OCI-LY7 (cell line): ENCODE data around the gene TPRN. TPM values are rescaled to one million over a fixed set of nuclear protein-coding genes. Genes with fewer than 3 reads are reported as not detected.

Source experiments
- BruUV-seq: library from RNA; stranded (reverse); fragments of 400-500 nt; replicated peaks from 2 replicates; lab custom pipeline; 2021; lab: Mats Ljungman, UMichigan
- CTCF ChIA-PET: fragments of 300-600 bp; sonication (Branson Sonifier 250); formaldehyde crosslinking; loops from one replicate; lab custom pipeline; 2022; ENCODE audit warnings: antibody characterized with exemption; ENCODE audit not compliant: unreplicated experiment; lab: Charles Lee
- POLR2A ChIA-PET: fragments of 300-600 bp; sonication (Branson Sonifier 250); formaldehyde crosslinking; loops from one replicate; lab custom pipeline; 2022; ENCODE audit warnings: antibody characterized with exemption; lab: Charles Lee
- DNase-seq: peaks from one replicate; pipeline ENCODE4 v3.0.0-alpha.2; 2015; ENCODE audit warnings: low spot score
- H2AFZ ChIP-seq: fragments of 200-600 bp; sonication (generic), shearing (Covaris generic); 2 replicates; pipeline ENCODE4 v1.6.1; 2014; ENCODE audit warnings: mild to moderate bottlenecking, antibody characterized with exemption, low read length, moderate library complexity
- H3K27ac ChIP-seq: fragments of 200-600 bp; sonication (generic); 2 replicates; pipeline ENCODE4 v1.5.1; 2014; ENCODE audit warnings: mixed run types, low read depth, mild to moderate bottlenecking, moderate library complexity, low read length, inconsistent platforms; ENCODE audit not compliant: poor library complexity, severe bottlenecking
- H3K36me3 ChIP-seq: fragments of 200-600 bp; sonication (generic); 2 replicates; pipeline ENCODE4 v1.6.1; 2014; ENCODE audit warnings: mild to moderate bottlenecking, antibody characterized with exemption, low read length, moderate library complexity, mixed read lengths; ENCODE audit not compliant: insufficient read depth
- H3K4me1 ChIP-seq: fragments of 200-600 bp; sonication (generic); 2 replicates; pipeline ENCODE4 v1.5.1; 2014; ENCODE audit warnings: mild to moderate bottlenecking, low read length; ENCODE audit not compliant: insufficient read depth, poor library complexity, severe bottlenecking
- H3K4me2 ChIP-seq: fragments of 200-600 bp; sonication (generic); 2 replicates; pipeline ENCODE4 v1.6.1; 2014; ENCODE audit warnings: mild to moderate bottlenecking, low read length
- H3K4me3 ChIP-seq: fragments of 200-600 bp; sonication (generic); 2 replicates; pipeline ENCODE4 v1.5.1; 2014; ENCODE audit warnings: mild to moderate bottlenecking, low read depth, low read length; ENCODE audit not compliant: poor library complexity, severe bottlenecking
- H3K79me2 ChIP-seq: fragments of 200-600 bp; sonication (generic); 2 replicates; pipeline ENCODE4 v1.6.1; 2016; ENCODE audit warnings: low read depth, mild to moderate bottlenecking, low read length, moderate library complexity, mixed read lengths; ENCODE audit not compliant: insufficient read depth
- H3K9me2 ChIP-seq: fragments of 200-600 bp; sonication (generic); 2 replicates; pipeline ENCODE4 v1.6.1; 2016; ENCODE audit warnings: mild to moderate bottlenecking, low read length, mixed read lengths; ENCODE audit not compliant: insufficient read depth
- H3K9me3 ChIP-seq: fragments of 200-600 bp; sonication (generic); 2 replicates; pipeline ENCODE4 v1.6.1; 2014; ENCODE audit warnings: mild to moderate bottlenecking, mixed run types, low read length, mixed read lengths
- H4K20me1 ChIP-seq: fragments of 200-600 bp; sonication (generic); 2 replicates; pipeline ENCODE4 v1.6.1; 2014; ENCODE audit warnings: mild to moderate bottlenecking, antibody characterized with exemption, low read length, moderate library complexity, mixed read lengths; ENCODE audit not compliant: insufficient read depth
- EZH2phosphoT487 ChIP-seq: fragments of 200-600 bp; sonication (generic); IDR thresholded peaks from 2 replicates; pipeline ENCODE4 v1.6.1; 2018; ENCODE audit warnings: low read depth, borderline replicate concordance, mild to moderate bottlenecking, mixed run types, antibody characterized with exemption, low read length, moderate library complexity, mixed read lengths
- intact Hi-C: fragments of 100-400 bp; cut with micrococcal nuclease; formaldehyde crosslinking; loops from one replicate; pipeline ENCODE4 v1.10.0; 2022; ENCODE audit not compliant: unreplicated experiment
- total RNA-seq, 2 experiments: library from RNA; depleted of rRNA in 1 of 2; stranded (reverse); fragments of >200 nt in 1 of 2; shearing (Covaris generic) in 1 of 2; gene quantifications; 2 replicates each; pipeline ENCODE4 v1.2.3, GENCODE V29; 2014 to 2022
- TF ChIP-seq, protein P1 (sequence below): fragments of 200-600 bp; sonication (generic); conservative IDR thresholded peaks from 2 replicates; pipeline ENCODE4 v1.5.1; 2014; ENCODE audit warnings: mild to moderate bottlenecking, antibody characterized with exemption, low read length, moderate library complexity, mixed read lengths

Gene TPRN
- total RNA-seq, 2 experiments from 2014 or later = 9.0 to 15.9 TPM

GRCh38 chr9:137193771-137194170, 6.8 kb downstream of the TPRN start:
- DNase-seq = no peak
- TF ChIP-seq, protein P1, sequence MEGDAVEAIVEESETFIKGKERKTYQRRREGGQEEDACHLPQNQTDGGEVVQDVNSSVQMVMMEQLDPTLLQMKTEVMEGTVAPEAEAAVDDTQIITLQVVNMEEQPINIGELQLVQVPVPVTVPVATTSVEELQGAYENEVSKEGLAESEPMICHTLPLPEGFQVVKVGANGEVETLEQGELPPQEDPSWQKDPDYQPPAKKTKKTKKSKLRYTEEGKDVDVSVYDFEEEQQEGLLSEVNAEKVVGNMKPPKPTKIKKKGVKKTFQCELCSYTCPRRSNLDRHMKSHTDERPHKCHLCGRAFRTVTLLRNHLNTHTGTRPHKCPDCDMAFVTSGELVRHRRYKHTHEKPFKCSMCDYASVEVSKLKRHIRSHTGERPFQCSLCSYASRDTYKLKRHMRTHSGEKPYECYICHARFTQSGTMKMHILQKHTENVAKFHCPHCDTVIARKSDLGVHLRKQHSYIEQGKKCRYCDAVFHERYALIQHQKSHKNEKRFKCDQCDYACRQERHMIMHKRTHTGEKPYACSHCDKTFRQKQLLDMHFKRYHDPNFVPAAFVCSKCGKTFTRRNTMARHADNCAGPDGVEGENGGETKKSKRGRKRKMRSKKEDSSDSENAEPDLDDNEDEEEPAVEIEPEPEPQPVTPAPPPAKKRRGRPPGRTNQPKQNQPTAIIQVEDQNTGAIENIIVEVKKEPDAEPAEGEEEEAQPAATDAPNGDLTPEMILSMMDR = no peak
- TF ChIP-seq EZH2phosphoT487 = no peak
- Histone ChIP-seq H3K9me3 (no peaks in the 10 kb centered on the region), H3K9me2 (no peaks in the 10 kb centered on the region), H3K27ac (no peak overlapping the region), H2AFZ (no peak overlapping the region), H3K79me2 (peaks cover 12% of the 10 kb centered on the region; the same call in 1 of the 2 replicates), H3K4me3 (no peak overlapping the region), H3K4me1 (peaks cover 12% of the 10 kb centered on the region), H3K36me3 (peaks cover 20% of the 10 kb centered on the region; the same call in 1 of the 2 replicates), H3K4me2 (no peak overlapping the region), H4K20me1 (no peaks in the 10 kb centered on the region)
- no TSS peak for BruUV-seq
- ChIA-PET CTCF (no interaction called here), POLR2A (no interaction called here)
- intact Hi-C loops = no loop called here

- TF ChIP-seq EZH2phosphoT487 = no peak
- TF ChIP-seq, protein P1 = no peak
- CTCF ChIA-PET = interaction anchor here (0.5 to 0.7 kb wide), 4 partner anchors 11 to 66 kb away, joined by 3 to 4 read pairs (median 3); no protein-coding TSS in a partner anchor
- H3K27ac ChIP-seq = no peak overlapping the region
- POLR2A ChIA-PET = no interaction called here
- H3K9me3 ChIP-seq = no peaks in the 10 kb centered on the region
- no peak overlapping the region for H2AFZ ChIP-seq
- DNase-seq = no peak
- no peak overlapping the region for H3K4me2 ChIP-seq
- peaks cover 20% of the 10 kb centered on the region; the same call in 1 of the 2 replicates for H3K36me3 ChIP-seq
- no peaks in the 10 kb centered on the region for H3K9me2 ChIP-seq
- H3K79me2 ChIP-seq = peaks cover 16% of the 10 kb centered on the region
- H4K20me1 ChIP-seq = no peaks in the 10 kb centered on the region
- intact Hi-C loops = no loop called here
- peaks cover 12% of the 10 kb centered on the region for H3K4me1 ChIP-seq
- no TSS peak for BruUV-seq
- no peak overlapping the region for H3K4me3 ChIP-seq
These were observed 7.7 kb downstream of the TPRN start for GRCh38 chr9:137192859-137193258.

DNA sequence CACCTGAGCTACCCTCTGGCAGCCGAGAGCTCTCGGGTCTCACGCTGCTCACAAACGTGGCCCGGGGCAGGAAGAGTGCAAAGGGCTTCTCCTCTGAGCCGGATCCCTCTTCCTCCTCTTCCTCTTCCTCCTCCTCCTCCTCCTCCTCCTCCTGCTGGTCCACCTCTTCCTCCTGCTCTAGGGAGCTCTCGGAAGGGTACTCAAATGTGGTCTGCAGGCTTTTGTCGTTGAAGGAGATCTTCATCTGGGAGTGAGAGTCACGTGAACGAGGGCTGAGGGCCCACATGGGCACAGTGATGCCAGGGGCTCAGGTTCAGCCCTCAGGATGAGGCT, 8.1 kb downstream of the TPRN start:
- no TSS peak for BruUV-seq
- POLR2A ChIA-PET = no interaction called here

More for the DNA sequence above, 8.1 kb downstream of the TPRN start:
- no peak overlapping the region for H3K4me2 ChIP-seq
- H3K9me2 ChIP-seq = no peaks in the 10 kb centered on the region
- H3K79me2 ChIP-seq = peaks cover 20% of the 10 kb centered on the region
- H3K4me3 ChIP-seq = no peak overlapping the region
- intact Hi-C loops = no loop called here
- DNase-seq = no peak
- H3K4me1 ChIP-seq = peaks cover 15% of the 10 kb centered on the region
- H3K36me3 ChIP-seq = peaks cover 20% of the 10 kb centered on the region; the same call in 1 of the 2 replicates
- H3K9me3 ChIP-seq = no peaks in the 10 kb centered on the region
- peaks cover 2% of the 10 kb centered on the region; the same call in 1 of the 2 replicates for H4K20me1 ChIP-seq
- TF ChIP-seq EZH2phosphoT487 = no peak
- TF ChIP-seq, protein P1 = no peak
- CTCF ChIA-PET = interaction anchor here (0.6 to 0.7 kb wide), 2 partner anchors 16 to 65 kb away, joined by 3 read pairs; no protein-coding TSS in a partner anchor
- H3K27ac ChIP-seq = no peak overlapping the region
- no peak overlapping the region for H2AFZ ChIP-seq
